CD4-positive, alpha-beta T cell treated with Interleukin-17A for 4 hours (primary cell): ENCODE data around the gene DNAJC7.

Source experiments
- DNase-seq: peaks from one replicate; pipeline ENCODE4 v3.0.0-alpha.2; 2020; ENCODE audit warnings: mixed read lengths

Gene DNAJC7, protein sequence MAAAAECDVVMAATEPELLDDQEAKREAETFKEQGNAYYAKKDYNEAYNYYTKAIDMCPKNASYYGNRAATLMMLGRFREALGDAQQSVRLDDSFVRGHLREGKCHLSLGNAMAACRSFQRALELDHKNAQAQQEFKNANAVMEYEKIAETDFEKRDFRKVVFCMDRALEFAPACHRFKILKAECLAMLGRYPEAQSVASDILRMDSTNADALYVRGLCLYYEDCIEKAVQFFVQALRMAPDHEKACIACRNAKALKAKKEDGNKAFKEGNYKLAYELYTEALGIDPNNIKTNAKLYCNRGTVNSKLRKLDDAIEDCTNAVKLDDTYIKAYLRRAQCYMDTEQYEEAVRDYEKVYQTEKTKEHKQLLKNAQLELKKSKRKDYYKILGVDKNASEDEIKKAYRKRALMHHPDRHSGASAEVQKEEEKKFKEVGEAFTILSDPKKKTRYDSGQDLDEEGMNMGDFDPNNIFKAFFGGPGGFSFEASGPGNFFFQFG

DNA sequence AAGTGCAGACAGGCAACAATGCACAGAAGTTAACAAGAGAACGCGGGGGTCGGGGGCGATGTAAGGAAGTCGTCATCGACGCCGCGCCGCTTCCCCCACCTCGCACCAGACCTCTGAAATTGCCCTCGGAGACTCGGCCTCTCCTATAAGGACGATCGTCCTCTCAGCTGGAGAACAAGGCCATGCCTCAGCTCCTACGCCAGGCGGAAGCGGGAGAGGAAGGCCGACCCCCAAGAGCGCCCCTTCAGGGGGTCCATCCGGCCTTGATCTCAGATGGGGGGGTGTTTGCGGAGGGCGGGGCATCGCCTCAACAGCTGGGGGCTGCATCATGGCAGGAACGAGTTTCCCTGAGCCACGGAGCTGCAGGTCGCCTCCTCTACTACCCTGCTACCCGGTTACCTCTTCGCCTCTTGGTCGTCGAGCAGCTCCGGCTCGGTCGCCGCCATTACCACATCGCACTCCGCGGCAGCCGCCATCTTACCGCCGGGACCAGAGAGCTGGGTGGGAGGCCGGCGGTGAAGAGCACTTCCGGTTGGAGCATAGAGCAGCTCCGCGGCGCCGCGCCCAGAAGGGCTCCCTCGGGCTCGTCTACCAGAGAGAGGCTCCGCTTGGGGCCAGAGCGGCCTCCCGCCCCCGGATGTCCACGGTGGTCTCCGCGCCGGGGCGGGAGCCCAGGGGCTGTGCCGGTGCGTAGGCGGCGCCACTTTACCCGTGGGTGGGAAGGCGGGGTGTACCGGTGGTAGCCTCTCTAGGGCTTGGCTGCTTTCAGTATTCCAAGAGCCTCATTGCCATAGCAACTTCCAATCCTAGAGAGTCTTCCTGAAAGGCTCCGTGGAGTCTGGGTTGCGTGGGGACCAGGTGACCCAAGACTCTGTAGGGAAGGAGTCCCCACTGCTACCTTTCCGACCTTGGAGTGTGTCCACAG lies at the start of gene DNAJC7:
DNAJC7 (minus strand) TSS at position 499 of the 925 bp plus-strand sequence; CDS start at position 476, 23 bp downstream.
- DNase-seq, result peak; percentile 89

DNA sequence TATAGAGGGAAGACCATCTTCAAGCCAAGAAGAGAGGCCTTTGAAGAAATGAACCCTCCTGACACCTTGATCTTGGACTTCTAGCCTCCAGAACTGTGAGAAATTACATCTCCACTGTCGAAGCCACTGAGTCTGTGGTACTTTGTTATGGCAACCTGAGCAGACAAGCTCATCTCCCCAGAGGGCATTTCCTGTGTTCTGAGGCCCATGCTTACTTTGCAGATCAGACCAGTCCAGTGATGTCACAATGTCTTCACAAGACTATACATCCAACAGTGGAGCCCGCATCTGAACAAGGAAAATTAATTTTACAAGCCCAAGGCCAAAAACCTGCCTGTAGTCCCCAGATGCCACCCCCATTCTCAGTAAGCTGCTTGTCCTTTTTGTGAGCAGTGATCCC lies 48.0 kb upstream of the DNAJC7 start:
- DNase-seq, result no peak

DNA sequence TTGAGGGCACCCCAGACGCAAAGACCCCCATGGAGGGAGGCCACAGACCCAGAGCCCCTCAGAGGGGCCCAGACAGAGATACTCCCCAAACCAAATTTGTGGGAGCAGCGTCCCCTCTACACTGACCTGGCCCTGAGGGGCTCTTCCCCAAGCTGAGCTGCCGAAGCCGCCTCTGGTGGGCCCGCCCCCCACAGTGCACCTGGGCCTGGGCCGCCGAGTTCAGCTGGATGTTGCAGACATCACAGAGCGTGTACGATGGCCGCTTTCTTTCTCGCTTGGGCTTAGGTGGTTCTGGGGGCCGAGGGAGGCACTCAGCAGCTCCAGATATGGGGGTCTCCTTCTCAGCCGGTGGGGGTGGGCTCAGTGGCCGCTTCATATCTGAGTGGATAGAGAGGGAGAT lies 45.4 kb upstream of the DNAJC7 start:
- DNase-seq, result no peak

DNA sequence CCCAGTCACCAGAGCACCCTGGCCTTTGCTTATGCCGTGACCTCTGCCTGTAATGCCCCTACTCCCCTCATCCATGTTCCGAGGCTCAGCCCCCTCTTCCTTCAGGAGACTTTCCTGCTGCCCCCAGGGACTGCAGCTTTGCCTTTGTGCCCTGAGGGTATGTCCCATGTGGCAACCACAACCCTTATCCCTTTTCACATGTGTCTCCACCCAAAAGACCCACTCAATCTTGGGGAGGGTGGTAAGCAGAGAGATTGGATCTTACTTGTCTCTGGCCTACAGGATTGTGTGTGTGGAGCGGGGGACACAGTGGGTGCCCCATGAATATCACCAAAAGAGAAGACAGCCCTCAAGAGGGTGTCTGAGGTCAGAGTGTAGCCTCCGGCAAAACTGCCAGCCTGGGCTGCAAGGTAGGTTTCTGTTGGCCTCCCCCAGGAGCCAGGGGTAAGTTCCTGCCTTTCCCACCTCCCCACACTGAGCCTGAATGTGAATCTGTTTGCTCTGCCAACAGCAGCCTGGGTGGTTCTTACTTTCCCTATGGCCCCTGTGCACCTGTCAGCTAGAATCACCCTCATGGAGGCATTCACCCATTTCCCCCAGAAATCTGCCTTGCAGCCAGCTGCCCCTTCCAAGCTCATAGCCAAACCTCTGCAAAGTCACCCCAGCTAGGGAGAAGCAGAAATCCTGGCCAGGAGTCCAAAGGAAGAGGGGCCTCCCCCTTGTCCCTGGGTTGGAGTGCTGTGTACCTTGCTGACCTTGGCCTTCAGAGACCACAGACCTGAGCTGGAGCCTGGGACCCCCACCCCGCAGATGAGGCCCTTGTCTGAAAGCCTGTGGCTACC lies 44.6 kb upstream of the DNAJC7 start:
- no peak for DNase-seq

DNA sequence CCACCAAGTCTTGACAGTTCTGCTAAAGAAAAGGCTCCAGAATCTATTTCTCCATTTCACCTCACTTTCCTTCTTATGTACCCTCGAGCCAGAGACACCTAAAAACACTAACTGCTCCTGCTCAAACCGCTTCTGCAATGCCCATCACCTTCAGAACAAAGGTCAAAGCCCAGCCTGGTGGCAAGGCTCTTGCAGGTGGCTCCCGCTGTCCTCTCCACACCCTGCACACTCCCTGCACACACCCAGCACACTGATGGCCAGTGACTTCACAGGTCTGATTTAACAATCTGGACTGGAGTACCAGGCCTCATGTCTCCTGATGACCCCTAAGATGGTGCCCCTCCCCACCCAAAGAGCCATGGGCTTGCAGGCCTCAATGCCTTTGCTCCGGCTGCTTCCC lies 43.0 kb upstream of the DNAJC7 start:
- DNase-seq, result no peak

DNA sequence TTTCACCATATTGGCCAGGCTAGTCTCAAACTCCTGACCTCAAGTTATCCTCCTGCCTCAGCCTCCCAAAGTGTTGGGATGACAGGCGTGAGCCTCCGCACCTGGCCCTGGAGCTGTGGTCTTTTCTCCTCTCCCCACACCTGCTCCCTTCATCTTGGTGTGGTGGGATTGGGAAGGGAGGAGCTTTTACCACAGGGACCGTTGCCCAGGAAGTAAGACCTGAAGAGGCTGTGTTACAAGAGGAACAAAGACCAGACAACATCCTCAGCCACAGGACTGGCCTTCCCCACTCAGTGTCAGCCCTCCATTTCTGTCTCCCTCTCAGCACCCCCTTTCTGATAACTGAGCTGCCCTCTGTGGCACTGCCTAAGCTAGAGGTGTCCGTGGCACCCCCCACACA lies 42.6 kb upstream of the DNAJC7 start:
- DNase-seq, result no peak

DNA sequence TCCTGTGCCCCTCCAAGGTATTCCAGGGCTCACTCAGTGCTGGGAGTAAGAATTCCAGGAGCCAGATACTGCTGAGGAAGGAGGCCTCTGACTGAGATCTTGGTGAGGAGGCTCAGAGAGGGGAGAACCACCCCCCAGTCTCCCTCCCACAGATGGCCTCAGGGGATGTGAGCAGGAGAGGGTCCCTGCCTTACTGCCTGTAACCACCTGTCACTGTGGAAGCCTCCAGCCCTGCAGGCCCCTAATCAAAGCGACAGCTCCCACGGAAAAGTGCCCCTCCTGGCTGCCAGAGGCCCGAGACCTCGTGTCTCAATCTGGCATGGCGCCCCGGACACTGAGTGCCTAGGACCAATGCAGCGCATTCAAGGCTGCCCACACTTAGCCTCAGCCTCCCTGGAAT lies 40.8 kb upstream of the DNAJC7 start:
- no peak for DNase-seq

DNA sequence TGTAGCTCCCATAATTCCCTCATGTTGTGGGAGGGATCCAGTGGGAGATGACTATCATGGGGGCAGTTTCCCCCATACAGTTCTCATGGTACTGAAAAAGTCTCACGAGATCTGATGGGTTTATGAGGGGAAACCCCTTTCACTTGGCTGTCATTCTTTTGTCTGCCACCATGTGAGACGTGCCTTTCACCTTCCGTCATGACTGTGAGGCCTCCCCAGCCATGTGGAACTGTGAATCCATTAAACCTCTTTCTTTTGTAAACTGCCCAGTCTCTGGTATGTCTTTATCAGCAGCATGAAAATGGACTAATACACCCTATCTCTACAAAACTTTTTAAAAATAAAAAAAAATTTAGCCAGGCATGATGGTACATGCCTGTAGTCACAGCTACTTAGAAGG lies 39.4 kb upstream of the DNAJC7 start:
- no peak for DNase-seq

DNA sequence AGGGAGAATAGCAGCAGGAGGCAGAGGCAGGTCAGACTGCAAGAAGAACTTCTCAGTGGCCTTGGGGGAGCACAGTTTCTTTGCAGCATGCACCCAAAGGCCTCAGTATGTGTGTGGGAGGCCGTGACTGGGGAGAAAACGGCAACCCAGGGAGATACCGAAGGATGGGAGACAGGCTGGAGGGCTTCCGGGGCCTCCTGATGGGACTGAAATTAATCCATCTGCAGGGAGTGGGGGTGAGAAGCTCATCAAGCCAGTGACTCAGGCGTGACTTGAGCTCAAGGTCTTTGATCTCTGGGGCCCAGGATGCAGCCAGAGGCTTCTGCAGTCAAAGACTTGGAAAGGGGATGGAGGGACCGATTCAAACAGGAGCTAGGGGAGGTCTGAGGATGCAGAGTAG lies 38.3 kb upstream of the DNAJC7 start:
- no peak for DNase-seq

DNA sequence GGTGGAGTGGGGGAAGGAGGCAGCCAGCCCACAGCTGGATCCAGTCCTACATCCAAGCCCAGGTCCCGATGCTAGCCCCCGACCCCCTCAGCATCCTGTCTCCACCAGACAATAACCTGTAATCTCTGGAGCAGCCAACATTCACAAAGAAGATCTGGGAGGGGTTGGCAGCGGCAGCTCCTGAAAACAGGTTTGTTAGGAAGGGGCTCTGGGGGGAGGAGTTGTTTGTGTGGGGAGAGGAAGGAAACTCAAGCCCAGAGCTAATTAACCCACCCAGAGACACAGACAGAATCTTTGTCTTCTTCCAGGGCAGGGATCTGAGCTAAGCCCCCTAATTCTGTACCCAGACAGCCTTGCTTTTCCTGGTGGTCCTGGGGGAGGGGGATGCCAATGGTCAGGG lies 37.8 kb upstream of the DNAJC7 start:
- no peak for DNase-seq

DNA sequence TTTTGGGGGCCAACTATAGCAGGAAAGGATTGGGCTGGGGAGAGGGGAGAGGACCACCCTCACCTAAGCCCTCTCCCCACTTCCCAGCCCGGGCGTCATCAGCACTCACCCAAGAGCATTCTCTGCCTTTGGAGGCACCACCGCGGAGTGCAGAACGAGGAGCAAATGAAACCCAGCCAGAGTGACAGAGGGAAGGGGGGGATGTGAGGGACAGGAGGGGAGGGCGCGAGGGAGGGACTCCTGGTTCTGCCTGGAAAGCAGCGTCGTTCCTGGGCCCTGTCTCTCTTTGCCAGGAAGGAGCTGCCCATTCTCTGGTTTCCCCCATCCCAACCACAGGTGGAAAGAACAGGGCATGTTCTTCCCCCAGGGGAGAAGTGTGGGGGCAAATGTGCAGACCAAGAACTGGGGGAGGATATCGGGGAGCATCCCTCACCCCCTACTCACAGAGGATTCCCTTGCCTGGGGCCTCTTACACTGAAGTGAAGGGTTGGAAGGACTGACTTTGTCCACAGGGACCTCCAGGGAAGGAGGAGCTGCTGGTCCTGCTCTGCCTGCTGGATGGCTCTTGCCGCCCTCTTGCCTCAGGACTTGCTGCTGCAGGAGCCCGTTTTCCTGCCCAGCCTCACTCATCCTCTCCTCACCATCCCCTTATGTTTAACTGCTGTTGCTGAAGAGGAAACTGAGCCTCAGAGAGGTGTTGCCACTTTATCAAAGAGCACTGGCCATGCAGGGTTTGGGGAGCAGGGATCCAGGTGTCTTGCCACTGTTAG lies 36.7 kb upstream of the DNAJC7 start:
- no peak for DNase-seq

DNA sequence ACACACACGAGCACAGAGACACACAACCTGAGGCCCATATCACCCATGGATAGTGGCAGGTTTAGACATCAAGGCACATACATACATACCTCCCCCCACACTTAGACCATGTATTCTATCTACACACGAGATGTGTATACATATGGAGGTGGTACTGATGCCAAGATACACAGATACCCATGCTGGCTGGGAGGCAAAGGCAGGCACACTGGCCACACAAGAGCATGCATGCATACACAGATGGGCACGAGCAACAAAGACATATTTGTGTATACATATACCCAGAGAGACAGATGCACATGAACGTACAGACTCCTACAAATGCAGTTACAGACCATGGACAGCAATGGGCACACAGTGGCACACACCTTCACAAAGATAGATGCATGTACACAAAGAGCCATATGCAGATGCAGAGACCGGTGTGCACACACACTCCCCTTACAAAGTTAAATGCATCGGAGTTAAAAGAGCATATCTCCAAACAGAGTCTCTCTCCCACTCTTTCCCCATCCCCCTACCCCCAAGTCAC lies 35.2 kb upstream of the DNAJC7 start:
- DNase-seq, result no peak

DNA sequence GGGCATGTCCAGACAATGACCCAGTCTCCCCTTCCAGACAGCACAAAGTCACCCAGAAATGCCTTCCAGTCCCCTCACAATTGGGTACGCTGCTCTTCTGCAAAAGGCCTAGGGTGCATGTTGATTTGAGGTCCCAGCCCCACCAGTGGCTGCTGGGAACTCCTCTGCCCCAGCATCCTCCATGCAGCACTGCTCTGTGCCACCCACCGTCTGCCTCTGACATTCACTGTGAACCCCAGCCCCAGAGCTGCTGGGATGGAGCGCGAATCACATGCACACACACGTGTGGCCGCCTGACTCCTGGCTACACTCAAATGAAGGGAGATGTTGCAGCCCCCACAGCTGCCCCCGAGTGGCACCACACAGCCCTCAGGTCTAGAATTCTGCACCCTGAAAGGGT lies 34.4 kb upstream of the DNAJC7 start:
- no peak for DNase-seq

DNA sequence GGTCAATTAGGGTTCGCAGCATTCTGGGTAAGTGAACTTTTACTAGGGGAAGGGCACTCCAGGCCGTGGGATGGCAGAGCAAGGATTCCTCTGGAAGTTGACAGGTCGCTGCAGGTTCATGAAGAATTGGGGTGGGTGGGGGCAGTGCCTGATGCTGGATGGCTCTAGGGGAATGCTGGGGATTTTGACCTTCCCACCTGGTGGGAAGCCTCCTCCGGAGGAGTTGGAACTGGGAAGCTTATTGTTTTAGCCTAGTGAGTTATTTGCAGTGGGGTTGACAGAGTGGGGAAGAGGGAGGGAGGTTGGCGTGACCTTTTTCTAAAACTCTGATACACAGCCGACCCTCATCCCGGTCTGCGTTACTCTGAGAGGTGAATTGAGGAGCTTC lies 33.8 kb upstream of the DNAJC7 start:
- no peak for DNase-seq

DNA sequence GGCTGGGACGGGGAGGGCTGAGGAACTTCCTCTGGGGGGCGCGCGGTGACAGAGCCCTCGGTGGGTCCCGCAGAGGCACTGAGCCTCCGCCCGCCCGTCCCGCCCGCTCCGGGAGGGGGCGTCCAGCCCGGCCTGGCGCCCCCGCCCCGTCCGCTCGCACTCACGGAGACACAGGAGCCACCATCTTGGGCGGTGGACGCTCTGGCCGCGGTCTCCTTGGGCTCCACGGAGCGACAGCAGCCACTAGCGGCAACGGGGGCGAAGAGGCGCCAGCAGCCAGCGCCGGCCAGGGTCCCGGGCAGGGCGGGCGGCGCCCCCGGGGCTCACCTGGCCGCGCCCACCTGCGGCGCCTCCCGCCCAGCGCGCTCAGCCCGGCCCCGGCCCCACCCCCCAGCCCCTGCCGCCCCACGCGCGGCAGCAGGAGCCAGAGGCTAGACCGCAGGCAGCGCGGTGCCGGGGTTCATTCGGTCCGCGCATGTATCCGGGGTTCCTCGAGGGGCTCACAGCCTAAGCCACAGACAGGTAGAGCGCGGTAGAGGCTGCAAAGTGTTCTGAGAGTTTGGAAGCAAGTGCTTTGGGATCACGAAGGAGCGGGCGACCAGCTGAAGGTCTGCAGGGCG lies 33.3 kb upstream of the DNAJC7 start, which contains the start of gene C17orf113:
C17orf113 (minus strand) TSS at position 209 of the 620 bp plus-strand sequence. CDS start 7,225 bp downstream, outside the sequence.
- DNase-seq, result peak; percentile 54

DNA sequence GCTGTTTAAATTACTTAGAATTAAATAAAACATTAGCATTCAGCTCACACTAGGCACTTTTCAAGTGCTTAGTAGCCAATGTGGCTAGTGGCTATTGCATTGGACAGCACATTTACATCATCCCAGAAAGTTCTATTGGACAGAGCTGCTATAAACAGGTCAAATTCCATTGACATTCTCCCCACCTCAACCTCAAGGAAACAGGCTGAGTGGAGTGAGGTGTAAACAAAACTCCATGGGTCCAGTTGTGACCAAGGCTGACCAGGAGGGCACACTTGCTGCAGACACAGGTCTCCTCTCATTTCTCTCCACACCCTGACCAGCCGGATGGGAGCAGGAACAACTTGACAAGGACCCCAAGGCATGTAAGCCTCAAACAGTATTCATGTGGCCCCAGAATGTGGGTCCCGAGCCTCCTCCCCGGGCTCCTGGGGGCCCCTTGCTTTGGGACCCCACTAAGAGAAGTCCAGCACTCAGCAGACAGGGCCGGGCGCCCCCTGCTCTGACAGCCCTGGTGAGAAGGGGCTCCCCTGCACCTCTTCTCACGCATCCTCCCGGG lies 32.7 kb upstream of the DNAJC7 start:
- no peak for DNase-seq

DNA sequence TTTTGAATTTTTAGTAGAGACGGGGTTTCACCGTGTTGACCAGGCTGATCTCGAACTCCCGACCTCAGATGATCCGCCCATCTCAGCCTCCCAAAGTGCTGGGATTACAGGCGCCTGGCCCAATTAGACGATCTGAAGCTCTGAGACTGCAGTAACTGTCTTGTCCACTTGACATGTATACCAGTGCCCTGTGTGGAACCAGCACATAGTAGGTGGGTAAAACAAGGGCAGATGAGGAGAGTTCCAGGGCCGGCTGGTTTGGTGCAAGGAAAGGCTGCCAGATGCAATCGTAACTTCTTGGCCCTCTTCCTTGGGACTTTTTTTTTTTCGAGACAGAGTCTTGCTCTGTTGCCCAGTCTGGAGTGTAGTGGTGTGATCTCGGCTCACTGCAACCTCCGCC lies 30.1 kb upstream of the DNAJC7 start:
- no peak for DNase-seq

DNA sequence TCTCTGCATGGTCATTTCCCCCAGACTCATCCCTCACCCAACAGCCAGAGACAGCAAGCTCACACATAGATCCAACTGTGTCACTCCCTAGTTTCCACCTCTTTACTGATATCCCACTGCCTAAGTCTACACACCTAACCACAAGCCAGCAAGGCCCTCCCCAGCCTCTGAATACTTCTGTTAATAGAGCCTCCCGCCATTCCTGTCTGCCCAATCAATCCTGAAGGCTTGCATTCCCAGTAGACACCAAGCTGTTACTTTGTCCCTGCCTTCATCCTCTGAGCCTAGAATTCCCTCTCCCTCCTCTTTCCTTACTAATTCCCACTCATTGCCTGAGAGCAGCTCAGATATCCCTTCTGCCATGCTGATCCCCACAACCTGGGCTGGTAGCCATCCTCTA lies 28.5 kb upstream of the DNAJC7 start:
- no peak for DNase-seq

DNA sequence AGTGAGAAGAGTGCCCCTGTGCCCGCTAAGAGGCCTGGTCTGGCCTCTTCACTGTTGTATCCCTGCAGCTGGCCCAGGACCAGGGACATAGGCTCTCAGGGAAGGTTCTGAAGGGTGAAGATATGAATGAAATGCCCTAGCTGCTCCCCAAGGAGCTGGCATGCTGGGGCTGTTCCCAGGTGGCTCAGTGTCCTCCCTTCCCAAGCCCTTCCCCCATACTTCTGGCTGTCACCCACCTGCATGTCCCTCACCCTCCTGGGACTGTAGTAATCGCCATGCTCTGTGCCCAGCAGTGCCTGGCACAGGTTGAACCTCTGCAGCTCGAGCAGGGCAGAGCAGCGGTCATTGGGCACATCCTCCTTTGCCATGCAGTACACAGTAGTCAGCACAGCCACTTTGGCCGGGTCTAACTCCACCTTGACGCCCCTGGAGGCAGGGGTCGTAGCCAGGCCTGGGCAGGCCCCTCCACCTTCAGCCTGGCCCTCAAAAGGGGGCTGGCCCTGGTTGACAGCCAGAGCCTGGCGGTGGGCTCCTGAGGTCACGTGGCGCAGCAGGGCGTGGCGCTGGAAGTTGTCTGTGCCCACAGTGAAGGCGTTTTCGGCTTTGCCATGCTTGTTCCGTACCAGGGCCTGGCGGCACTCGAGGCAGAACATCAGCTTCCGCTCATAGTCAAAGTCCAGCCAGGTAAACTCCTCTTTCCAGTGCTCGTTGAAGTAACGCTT lies 25.5 kb upstream of the DNAJC7 start:
- DNase-seq, result no peak

DNA sequence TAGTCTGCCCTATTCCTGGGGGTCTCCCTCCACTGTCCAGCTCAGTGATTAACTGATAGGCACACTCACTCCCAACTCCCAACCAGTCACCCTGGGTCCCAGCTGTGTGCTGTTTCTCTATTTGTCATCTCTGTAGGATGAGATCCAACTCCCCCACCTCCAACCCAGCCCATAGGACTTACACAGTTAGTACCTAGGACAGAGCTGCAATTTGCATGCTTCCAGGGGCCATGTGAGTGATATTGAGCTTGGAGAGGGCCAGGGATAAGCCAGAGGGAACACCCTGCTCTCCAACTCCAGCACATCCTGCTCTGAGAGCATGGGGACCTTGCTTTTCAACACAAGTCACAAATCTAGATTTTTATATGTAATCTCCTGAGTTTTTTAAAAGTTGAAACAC lies 24.4 kb upstream of the DNAJC7 start:
- no peak for DNase-seq
